Pulmonary artery endothelial cell (primary cell): ENCODE results near the gene CDC5L. TPM values are rescaled to one million over a fixed set of nuclear protein-coding genes. Genes with fewer than 3 reads are reported as not detected.

Experiments
- DNase-seq: peaks from one replicate; pipeline ENCODE4 v3.0.0-alpha.2; 2011; ENCODE audit warnings: low read depth, low spot score
- total RNA-seq: library from RNA; depleted of rRNA; stranded (reverse); fragments of >200 nt; gene quantifications from 2 replicates; pipeline ENCODE4 v1.2.3, GENCODE V29; 2014

The CDC5L gene
- total RNA-seq, 1 donor from 2014 or later = 21.1 TPM

DNA sequence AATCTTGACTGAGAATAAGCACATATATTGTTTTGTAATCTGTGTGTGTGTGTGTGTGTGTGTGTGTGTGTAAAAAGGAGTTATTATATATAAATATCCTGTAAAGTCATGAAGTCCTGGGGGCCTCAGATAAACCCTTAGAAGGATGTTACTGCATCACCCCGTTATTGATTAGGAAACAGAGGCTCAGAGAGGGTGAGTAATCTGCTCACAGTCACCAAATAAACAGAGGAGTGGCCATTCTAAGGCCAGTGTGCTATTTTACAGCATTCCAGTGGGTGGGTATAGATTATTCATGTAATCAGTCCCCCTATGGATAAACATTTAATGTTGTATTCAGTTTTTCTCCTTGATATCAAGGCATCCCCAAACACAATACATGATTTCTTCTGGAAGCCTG lies 87.1 kb downstream of the CDC5L start:
- DNase-seq = no peak

DNA sequence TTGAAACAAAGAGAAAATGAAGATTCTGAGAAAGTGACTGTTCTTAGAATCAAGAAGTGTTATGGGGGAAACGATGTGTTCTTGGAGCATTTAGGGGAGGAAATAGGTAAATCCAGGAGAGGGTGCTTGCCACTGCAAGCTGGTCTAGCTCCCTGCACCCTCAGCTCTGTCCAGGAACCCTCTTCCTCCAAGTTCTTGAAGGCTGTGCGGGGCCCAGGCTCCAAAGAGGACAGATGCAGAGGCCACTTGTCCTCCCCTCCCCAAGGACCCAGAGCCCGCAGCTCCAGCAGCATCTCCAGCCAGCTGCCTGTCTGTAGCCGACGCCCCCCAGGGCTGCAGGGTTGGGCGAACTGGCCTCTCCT lies 87.9 kb downstream of the CDC5L start:
- DNase-seq = no peak

DNA sequence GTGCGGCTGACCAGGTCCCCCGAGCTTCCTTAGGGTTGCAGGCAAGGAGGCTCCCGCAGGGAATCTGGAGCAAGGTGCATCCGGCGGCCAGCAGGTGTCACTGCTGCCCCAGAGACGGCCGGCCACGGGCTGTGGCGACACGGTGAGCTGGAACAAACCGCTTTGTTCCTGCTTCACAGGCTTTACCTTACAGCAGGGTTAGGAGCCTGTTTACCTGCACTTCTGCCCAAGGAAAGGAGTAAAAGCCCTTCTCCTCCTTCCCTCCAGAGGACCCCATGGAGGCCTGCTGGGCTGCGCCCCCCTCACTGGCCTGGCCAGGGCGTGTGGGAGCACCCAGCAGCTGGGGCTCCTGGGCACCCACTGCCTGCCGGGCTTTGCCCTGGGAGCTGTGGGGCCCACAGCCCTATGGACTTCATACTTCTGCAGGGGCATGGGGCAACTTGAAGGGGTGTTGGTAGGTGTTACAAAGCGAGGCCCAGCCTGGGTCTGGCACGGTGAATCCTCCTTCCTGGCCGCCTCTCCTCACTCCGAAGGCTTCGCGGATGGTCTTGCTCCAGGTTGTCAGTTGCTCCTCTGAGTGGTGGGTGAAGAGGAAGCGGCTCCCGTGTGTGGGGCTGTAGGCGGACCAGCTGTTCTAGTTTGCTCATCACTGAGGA lies 88.4 kb downstream of the CDC5L start:
- DNase-seq = peak; percentile 19

DNA sequence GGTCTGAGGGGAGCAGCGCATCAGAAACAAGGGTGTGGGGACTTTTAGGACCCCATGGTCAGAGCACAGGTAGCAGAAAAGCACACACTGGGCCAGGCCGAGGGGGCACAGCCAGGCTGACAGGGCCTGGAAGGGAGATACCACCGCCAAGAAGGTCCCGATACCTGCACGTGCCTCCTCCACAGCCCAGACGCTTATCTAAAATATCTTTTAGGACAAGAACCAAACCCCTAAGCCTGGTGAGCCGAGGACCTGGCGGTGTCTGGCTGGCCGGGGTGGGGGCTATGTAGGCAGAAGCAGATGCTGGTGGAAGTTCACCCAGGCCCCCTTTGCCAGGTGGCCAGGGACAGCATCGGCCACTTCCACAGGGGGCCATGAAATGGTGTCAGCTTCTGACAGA lies 89.3 kb downstream of the CDC5L start:
- no peak for DNase-seq

DNA sequence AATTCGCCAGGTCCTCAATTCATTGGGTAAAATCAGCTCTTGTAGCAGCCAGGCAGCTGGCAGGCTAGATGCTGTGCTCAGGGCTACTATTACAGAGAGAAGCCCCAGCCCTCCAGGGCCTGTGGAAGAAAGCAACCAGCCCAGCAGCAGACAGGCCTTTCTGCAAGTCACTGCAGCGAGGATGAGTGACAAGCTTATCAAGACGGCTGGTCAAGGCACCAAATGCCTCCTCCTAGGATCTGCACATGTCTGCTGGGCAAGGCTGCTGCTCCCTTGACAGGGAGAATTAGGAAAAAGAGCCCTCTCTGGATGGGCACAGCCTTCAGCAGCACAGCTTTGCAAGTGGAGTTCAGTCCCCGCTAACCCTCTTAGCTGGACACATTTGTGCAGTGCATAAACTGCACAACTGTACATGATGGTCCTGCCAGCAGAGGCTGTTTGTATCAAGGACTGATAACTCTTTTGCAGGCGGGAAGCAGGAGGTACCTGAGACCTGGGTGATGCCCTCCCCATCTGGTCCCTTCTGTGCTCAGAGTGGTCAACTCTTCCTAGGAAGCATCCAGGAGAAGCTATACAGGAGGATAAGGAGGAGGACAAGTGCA lies 89.9 kb downstream of the CDC5L start:
- DNase-seq = no peak

DNA sequence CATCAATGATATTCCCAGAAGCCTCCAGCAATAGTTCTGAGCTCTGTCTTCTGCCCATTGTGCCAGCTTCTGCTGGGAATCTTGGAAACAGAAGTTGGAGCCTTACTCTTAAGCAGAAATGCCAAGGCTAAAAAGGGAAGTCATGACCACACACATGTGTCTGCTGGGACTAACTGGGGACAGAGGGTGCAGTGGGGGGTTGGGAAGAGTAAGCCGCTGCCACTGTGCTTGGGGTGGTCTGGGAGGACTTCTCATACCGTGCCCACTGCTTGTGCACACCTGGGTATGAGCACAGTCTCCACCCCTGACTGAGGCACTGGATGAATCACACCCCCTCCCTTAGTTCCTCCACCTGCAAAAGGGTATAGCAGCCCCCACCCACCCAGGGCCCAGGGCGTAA lies 90.7 kb downstream of the CDC5L start:
- no peak for DNase-seq

DNA sequence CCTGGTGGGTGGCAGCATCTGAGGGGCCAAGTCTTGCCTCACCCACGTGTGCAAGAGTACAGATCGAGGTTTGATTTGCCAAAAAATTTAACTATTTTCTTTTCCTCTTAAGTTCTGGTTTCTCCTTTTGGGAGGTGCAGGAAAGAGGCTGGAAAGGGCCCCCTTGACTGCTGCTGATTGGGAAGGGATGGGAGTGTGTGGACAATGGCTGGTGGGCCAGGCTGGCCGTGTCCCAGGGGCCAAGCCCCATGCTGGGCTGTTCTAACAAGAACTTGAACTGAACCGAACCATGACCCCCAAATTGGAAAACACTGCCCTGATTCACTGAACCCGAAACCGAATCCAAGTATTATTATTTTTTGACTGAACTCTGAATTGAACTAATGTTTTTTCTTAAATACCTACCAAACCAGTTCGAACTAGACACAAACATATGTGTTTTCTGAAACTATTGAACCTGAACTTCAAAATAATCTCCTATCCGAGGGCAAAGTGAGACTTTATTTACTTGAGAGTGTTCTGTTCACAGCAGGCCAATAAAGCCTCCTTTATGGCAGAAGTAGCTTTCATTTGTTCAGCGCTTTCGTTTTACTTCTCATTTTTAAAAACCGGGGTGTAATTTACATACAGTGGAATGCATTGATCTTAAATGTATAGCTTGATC lies 91.2 kb downstream of the CDC5L start:
- no peak for DNase-seq

DNA sequence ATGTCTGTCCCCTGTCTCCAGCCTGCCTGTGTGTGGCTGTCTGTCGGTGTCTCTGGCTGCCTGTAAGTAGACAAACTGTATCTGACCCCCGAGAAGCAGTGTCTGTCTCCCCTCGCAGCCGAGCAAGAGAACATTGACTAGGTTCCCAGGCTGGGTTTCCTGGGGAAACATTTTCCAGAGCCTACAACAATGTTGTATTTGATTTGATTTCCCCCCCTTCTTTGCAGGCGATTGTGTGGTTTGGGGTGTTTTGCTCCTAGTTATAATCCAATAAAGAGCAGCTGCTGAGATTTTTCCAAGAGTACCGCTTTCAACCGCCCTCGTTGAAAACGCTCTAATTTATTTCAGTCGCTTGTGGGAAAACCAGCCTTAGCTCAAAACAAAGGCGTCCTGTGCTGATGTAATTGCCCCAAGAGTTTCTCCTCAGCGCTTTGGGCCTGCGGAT lies 92.6 kb downstream of the CDC5L start:
- no peak for DNase-seq

DNA sequence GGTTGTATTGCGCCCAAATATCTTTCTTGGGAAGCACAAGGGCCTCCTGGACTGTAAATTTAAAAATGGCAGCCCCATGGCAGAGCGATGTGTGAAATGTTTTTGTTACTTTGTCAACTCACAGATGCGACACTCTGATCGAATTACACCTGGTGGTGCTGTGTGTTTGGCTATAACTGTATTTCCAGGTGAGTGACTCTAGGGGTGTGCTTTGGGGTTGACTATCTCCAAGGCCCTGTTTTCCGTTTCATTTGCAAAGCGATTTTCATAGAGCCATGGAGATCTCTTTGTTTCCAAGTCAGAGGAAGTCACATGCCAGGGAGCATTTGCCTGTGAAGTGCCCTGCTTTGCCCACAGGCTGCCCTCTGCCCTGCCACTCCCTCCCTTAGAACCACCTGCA lies 93.5 kb downstream of the CDC5L start:
- no peak for DNase-seq

DNA sequence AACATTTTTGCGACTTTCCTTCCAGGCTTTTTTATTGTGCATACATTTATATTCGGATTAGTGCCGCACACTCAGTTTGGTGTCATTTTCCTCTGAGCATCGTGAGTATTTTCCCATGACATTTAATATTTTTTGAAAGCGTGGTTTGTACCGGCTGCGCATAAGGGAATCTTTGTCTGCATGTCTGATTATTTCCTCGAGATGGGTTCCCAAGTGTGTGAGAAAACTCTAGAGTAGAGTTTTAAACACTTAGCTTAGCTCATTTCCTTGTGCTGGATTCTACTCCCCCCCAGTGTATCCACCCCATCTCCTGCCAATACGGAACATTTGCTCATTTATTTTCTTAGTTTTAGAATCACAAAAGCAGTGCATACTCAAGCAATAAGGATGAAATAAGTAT lies 94.3 kb downstream of the CDC5L start:
- DNase-seq = no peak

DNA sequence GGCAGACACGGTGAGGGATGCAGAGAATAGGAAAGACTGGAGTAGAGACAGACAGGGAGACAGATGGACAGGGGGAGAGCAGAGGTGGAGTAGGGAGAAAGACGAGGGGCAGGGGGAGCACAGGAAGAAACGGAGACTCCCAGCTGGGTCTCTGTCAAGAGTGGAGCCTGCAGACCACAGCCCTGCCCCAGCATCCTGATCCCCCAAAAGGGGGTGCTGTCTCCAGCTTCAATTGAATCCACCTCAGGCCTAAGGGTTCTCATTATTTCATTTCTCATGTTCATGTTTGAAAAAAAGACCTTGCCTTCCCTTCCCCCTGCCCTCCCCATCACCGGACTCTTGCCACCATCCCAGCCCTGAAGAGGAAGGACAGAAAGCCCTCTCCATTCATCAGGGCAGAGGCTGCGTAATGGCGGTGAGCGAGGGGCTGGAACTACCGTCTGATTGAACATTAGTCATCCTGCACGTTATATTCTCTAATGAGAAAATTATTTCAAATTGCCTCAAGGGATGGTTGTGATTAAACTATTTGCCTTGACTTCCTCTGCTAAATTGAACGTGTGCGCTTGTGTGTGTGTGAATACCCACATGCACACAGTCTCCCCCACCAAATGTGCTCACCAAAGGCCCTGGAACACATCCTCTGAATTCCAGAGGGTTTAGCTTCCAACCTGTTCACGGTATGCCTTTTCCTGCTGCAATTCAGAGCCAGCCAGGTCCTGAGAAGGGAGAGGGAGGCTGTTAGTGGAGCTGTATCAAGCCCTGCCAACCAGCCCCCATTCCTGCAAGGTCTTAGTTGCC lies 98.3 kb downstream of the CDC5L start:
- DNase-seq = no peak

DNA sequence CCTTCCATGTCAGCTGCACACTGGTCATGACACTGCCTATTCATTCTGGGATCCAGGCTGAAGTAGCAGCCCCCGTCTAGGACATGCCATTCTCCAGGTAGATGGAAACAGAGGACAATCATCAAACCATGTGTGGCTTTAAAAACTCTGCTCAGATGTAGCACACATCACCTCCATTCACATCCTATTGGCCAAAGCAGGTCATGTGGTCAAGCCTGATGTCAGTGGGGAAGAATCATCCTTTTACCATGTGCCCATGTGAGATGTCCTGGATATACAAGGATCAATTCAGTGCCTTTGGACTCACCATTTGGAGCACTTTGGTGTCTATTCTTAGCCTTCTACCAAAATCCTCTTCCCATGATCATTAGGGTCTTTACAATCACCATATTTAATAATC lies 99.5 kb downstream of the CDC5L start:
- DNase-seq = no peak

DNA sequence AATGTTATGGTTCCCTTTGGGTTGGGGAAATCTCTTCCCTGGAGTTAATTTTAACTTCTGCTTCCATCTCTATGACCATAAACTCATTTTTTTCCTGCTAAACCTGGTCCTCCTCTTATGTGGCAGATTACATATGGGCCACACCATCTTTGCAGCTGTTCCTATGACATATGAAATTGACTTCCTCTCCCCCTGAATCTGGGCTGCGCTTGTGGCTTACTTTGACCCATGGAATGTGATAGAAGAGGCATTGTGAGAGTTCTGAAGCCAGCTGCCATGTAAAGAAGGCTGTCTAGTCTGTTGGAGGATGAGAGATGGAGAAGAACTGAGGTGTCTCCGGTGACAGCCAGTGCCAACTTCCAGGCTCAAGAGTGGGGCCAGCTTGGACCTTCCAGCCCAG lies 100.1 kb downstream of the CDC5L start:
- no peak for DNase-seq

DNA sequence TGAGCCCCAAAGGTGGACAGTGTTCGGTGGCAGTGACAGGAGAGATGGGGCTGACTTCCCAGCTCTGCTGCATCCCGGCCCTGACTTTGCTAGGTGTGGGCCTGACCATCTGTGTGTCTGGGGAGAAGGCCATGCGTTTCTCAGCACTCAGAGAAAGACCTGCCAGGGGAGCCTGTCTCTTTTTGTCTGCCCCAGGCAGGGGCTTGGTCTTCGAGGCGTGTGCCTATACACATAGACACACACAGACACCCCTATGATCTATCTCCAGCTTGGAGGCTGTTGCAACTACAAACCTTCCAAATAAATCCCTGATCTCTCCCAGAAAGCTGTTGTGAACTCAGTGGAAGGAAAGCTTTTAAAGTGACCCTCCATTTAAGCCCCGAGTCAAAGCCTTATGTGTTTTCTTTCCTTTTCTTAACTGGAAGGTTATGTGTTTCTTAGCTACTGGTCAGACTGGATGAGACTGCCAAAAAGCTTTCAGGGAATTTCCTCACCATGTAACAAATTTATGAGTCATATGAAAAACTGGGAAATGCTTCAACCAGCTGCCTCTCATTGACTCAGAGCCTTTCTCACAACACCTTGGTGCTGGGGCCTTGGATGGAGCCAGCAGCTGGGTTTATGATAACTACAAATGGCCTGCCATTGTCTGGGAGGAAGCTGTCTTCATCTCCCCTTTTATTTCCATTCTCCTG lies 102.6 kb downstream of the CDC5L start:
- peak; percentile 91 for DNase-seq

DNA sequence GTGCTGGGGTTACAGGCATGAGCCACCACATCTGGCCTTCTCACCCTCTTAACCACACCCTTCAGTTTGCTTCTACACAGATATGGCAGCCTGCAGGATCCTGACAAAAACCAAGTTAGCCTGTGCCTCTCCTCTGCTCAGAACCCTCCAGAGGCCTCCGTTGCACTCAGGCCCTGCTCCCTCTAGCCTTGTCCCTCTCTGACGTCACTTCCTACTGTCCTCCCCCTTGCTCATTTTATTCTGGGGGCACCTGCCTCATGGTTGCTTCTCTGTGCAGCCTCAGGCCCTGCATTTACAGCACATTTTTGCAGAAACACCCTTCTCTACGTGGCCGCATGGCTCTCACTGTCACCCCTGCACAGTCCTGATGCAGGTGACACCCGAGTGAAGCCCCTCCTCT lies 105.6 kb downstream of the CDC5L start:
- no peak for DNase-seq

DNA sequence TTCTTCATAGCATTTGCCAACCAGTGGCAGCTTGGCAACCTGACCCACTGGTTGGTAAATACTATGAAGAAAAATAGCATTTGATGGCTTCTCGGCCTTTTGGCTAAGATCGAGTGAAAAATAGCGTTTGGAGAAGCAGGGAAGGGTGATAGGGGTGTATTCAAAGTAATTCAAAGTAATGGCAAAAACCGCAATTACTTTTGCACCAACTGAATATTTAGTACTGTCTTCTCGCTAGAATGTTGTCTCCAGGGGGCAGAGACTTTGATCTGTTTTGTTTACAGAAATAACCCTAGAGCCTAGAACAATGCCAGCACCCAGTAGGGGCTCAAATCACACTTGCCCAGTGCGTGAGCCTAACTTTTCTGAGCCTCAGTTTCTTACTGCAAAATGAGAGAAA lies 106.1 kb downstream of the CDC5L start:
- DNase-seq = no peak

DNA sequence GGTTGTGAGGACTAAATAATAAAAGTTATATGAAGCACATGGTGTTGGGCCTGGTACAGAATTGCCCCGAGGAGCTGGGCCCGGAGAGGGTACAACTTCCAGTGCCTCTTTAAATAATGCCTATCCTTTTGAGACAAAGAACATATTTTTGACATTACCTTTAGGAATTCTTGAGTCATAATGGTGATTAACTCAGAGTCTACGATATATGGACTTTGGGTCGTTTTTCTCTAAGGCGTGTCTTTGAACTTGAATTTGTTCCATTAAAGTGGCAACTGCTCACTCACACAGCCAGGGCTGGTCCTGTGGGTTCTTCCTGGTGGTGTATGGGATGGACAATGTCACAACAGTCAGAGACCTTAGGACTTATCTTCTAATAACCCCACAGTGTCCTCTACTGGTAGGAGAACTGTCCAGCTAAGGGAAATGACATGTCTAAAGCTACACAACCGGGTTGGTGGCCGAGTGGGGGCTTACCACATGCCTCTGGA lies 106.5 kb downstream of the CDC5L start:
- no peak for DNase-seq

DNA sequence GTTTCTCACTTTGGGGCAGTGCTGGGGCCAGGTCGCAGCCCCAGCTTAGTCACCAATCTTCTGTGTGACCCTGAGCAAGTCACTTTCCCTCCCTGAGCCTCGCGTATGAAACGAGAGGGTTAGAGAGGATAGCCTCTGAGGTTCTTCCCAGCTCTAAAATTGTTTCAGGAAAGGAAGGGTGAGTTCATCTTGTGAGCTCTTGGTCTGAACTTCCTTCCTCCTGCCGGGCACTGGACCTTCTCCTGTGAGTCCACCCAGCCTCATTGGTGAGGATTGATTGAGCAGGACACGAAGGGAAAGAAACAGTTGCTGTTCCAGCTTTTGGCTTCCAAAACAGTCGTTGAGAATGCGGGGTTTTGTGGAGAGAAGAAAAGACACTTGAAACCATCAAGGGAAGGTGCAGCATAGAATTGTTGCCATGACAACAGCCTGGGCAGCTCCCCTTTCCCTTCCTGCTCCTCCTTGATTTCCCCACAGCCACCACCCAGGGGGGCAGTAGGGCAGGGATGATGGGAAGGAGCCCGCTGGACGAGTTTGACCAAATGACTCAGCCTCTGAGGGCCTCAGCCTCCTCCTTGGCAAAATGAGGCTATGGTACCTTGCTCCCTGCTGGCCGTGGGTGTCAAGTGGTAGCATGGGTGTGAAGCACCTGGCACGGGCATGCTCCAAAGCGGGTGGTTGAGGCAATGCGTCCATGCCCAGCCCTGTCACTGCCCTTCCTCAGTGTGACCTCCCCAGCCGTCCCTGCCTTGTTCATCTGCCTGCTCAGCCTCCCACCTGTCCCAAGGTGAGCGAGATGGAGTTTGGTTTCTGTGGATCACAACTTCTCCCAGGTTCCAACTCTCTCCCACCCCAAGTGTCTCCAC lies 107.8 kb downstream of the CDC5L start:
- DNase-seq = no peak

DNA sequence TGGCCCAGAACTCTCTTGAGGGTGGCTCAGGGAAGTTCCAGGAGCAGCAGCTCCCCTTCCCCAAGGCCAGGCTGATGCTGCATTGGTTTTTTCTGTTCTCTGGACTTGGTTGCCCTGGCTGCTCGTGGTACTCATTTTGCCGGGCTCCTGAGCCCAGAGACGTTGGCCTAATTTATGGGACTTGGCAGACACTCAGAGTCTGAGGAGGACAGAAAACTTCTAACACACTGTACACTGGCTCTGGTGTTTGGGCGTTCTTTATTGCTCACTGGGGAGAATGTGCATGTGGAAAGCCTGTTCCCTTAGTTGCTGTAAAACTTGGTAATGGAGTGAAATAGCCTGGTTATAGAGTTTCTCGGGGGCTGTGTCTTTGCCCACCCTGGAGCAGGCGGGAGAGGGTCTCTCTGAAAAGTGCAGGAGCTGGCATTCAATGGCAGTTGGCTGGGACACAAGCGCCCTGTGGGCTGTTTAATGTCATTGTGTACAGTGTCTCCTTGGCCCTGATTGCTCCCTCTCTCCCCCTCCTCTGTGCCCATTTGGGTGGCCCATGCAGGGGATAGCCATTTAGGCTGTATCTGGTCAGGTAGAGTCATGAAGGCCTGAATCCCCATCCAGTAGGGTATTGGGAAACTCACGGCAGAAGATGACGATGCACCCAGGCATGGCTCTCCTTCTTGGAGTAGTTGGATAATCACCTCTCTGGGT lies 109.3 kb downstream of the CDC5L start:
- no peak for DNase-seq

DNA sequence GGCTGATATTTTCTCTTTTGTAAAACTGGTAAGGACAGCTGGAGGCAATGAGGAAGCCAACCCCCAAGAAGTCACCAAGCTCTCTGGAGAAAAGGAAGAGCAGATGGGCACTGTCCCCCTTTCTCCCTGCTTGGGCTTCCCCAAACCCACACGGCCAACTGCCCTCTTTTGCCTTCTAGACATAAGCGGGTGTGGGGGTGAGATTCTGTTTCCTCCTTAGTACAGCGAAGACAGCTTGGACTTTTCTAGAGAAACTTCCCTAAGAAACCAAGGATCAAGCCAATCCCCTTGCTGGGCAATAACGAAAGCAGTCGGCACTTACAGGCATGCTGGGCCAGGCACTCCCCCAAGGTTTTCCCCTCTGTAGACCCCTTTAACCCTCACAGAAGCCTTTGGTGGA lies 110.3 kb downstream of the CDC5L start:
- DNase-seq = no peak
